H9 (cell line): ENCODE measurements around the gene TSKU. TPM values are rescaled to one million over a fixed set of nuclear protein-coding genes. Genes with fewer than 3 reads are reported as not detected.

Experiments
- DNase-seq: peaks from one replicate; pipeline ENCODE4 v3.0.0-alpha.2; 2017
- H2AFZ ChIP-seq: one replicate; pipeline ENCODE4 v1.6.1; 2013; ENCODE audit warnings: mild to moderate bottlenecking, low read length, control low read depth, moderate library complexity
- H2AK5ac ChIP-seq: 2 replicates; pipeline ENCODE4 v1.6.1; 2013; ENCODE audit warnings: low read length, control low read depth, mixed read lengths; ENCODE audit not compliant: insufficient read length
- H2BK120ac ChIP-seq: one replicate; pipeline ENCODE4 v1.6.1; 2013; ENCODE audit warnings: low read depth, mild to moderate bottlenecking, low read length, control low read depth, inconsistent platforms; ENCODE audit not compliant: poor library complexity, severe bottlenecking
- H2BK12ac ChIP-seq: 2 replicates; pipeline ENCODE4 v1.6.1; 2013; ENCODE audit warnings: low read length, control low read depth, mixed read lengths, low read depth; ENCODE audit not compliant: insufficient read length
- H2BK15ac ChIP-seq: 2 replicates; pipeline ENCODE4 v1.6.1; 2013; ENCODE audit warnings: low read depth, low read length, control low read depth
- H2BK20ac ChIP-seq: one replicate; pipeline ENCODE4 v1.6.1; 2013; ENCODE audit warnings: low read depth, mild to moderate bottlenecking, low read length, control low read depth, inconsistent platforms; ENCODE audit not compliant: poor library complexity, severe bottlenecking
- H2BK5ac ChIP-seq: 2 replicates; pipeline ENCODE4 v1.6.1; 2013; ENCODE audit warnings: low read length, control low read depth, mixed read lengths; ENCODE audit not compliant: insufficient read length
- H3K14ac ChIP-seq: 2 replicates; pipeline ENCODE4 v1.6.1; 2013; ENCODE audit warnings: low read length, control low read depth; ENCODE audit not compliant: insufficient read depth
- H3K18ac ChIP-seq: 2 replicates; pipeline ENCODE4 v1.6.1; 2013; ENCODE audit warnings: low read depth, mild to moderate bottlenecking, mixed read lengths, low read length, control low read depth; ENCODE audit not compliant: insufficient read length
- H3K23ac ChIP-seq: 2 replicates; pipeline ENCODE4 v1.6.1; 2013; ENCODE audit warnings: low read length, control low read depth, mixed read lengths, low read depth; ENCODE audit not compliant: insufficient read length
- H3K23me2 ChIP-seq: 2 replicates; pipeline ENCODE4 v1.6.1; 2013; ENCODE audit warnings: low read depth, mild to moderate bottlenecking, mixed read lengths, low read length, control low read depth; ENCODE audit not compliant: insufficient read length, poor library complexity, severe bottlenecking
- H3K27ac ChIP-seq: 2 replicates; pipeline ENCODE4 v1.5.1; 2013; ENCODE audit warnings: low read length, control low read depth, mixed read lengths, low read depth; ENCODE audit not compliant: insufficient read length
- H3K27me3 ChIP-seq: 2 replicates; pipeline ENCODE4 v1.6.1; 2013; ENCODE audit warnings: low read length, control low read depth, inconsistent platforms; ENCODE audit not compliant: insufficient read depth
- H3K4ac ChIP-seq: 2 replicates; pipeline ENCODE4 v1.6.1; 2013; ENCODE audit warnings: low read depth, mild to moderate bottlenecking, control low read depth, inconsistent platforms, low read length, moderate library complexity
- H3K4me1 ChIP-seq: 2 replicates; pipeline ENCODE4 v1.6.1; 2013; ENCODE audit warnings: low read length, control low read depth, inconsistent platforms; ENCODE audit not compliant: insufficient read depth
- H3K4me2 ChIP-seq: 2 replicates; pipeline ENCODE4 v1.6.1; 2013; ENCODE audit warnings: low read length, control low read depth, mixed read lengths; ENCODE audit not compliant: insufficient read length, insufficient read depth
- H3K56ac ChIP-seq: 2 replicates; pipeline ENCODE4 v1.6.1; 2013; ENCODE audit warnings: low read depth, mild to moderate bottlenecking, mixed read lengths, low read length, control low read depth; ENCODE audit not compliant: insufficient read length
- H3K79me1 ChIP-seq: 2 replicates; pipeline ENCODE4 v1.6.1; 2013; ENCODE audit warnings: low read depth, mild to moderate bottlenecking, moderate library complexity, low read length, control low read depth, inconsistent platforms; ENCODE audit not compliant: insufficient read depth, poor library complexity, severe bottlenecking
- H3K79me2 ChIP-seq: 2 replicates; pipeline ENCODE4 v1.6.1; 2013; ENCODE audit warnings: low read length, control low read depth, inconsistent platforms; ENCODE audit not compliant: insufficient read depth
- H3K9ac ChIP-seq: 2 replicates; pipeline ENCODE4 v1.6.1; 2013; ENCODE audit warnings: low read length, control low read depth, mixed read lengths; ENCODE audit not compliant: insufficient read length; ENCODE audit errors: extremely low read depth
- H3K9me3 ChIP-seq: one replicate; pipeline ENCODE4 v1.6.1; 2013; ENCODE audit warnings: low read depth, low read length, inconsistent platforms; ENCODE audit not compliant: control insufficient read depth
- H3T11ph ChIP-seq: one replicate; pipeline ENCODE4 v1.6.1; 2013; ENCODE audit warnings: mild to moderate bottlenecking, low read length, control low read depth, inconsistent platforms
- H4K20me1 ChIP-seq: one replicate; pipeline ENCODE4 v1.6.1; 2013; ENCODE audit not compliant: control insufficient read depth, insufficient read length, insufficient read depth
- H4K5ac ChIP-seq: 2 replicates; pipeline ENCODE4 v1.6.1; 2013; ENCODE audit warnings: low read depth, mild to moderate bottlenecking, mixed read lengths, low read length, control low read depth; ENCODE audit not compliant: insufficient read length
- H4K8ac ChIP-seq: replicated peaks from 2 replicates; pipeline ENCODE4 v1.6.1; 2013; ENCODE audit warnings: low read length, control low read depth, mixed read lengths, low read depth; ENCODE audit not compliant: insufficient read length
- H4K91ac ChIP-seq: 2 replicates; pipeline ENCODE4 v1.6.1; 2013; ENCODE audit warnings: low read depth, mild to moderate bottlenecking, moderate library complexity, mixed read lengths, low read length, control low read depth; ENCODE audit not compliant: insufficient read length
- H3K27ac Mint-ChIP-seq, 3 experiments: 2 replicates in 2 of 3; 3 replicates in 1 of 3; pipeline ENCODE4 v1.8.0; 2020 to 2021; ENCODE audit warnings: mixed read lengths in 3 of 3, mild to moderate bottlenecking in 1 of 3, moderate library complexity in 1 of 3
- H3K27me3 Mint-ChIP-seq: 2 replicates; pipeline ENCODE4 v1.8.0; 2021; ENCODE audit warnings: low read depth, mild to moderate bottlenecking, moderate library complexity, mixed read lengths
- H3K36me3 Mint-ChIP-seq, 3 experiments: 2 replicates in 2 of 3; 3 replicates in 1 of 3; pipeline ENCODE4 v1.8.0; 2020 to 2021; ENCODE audit warnings: low read depth in 3 of 3, mixed read lengths in 3 of 3; ENCODE audit not compliant: insufficient read depth in 1 of 3
- H3K4me1 Mint-ChIP-seq, 2 experiments: 2 replicates each; pipeline ENCODE4 v1.8.0; 2020; ENCODE audit warnings: mixed read lengths in 2 of 2
- H3K4me3 Mint-ChIP-seq, 2 experiments: 2 replicates in 1 of 2; 3 replicates in 1 of 2; pipeline ENCODE4 v1.8.0; 2020 to 2021; ENCODE audit warnings: mild to moderate bottlenecking in 2 of 2, mixed read lengths in 2 of 2, moderate library complexity in 1 of 2
- H3K9me3 Mint-ChIP-seq, 2 experiments: 2 replicates in 1 of 2; 3 replicates in 1 of 2; pipeline ENCODE4 v1.8.0; 2020; ENCODE audit warnings: mild to moderate bottlenecking in 2 of 2, mixed read lengths in 2 of 2, moderate library complexity in 1 of 2
- CTCF ChIP-seq: fragments of 200-600 bp; sonication (generic); conservative IDR thresholded peaks from 3 replicates; pipeline ENCODE4 v1.8.0; 2021; ENCODE audit warnings: antibody characterized with exemption, mild to moderate bottlenecking
- WGBS: extraction: QIAGEN DNeasy Blood & Tissue Kit; methylation state at CpG from one replicate; pipeline ENCODE4 v1.1.7; 2013; ENCODE audit warnings: missing lambda C conversion rate, low lambda C conversion rate, mixed read lengths; ENCODE audit not compliant: insufficient read length; ENCODE audit errors: extremely low coverage; 5-methylcytosine and 5-hydroxymethylcytosine counted together
- total RNA-seq: library from RNA; stranded (reverse); gene quantifications from 2 replicates; pipeline ENCODE4 v1.2.1, GENCODE V29; 2021

The TSKU gene
- total RNA-seq, 1 experiment from 2014 or later = 25.4 TPM

GRCh38 chr11:76734456-76735420, 48.4 kb upstream of the TSKU start:
- no peak overlapping the region for H3K14ac ChIP-seq
- no peak overlapping the region for H2BK12ac ChIP-seq
- H2BK5ac ChIP-seq = no peak overlapping the region
- no peak overlapping the region for H3K56ac ChIP-seq
- H2BK120ac ChIP-seq = no peak overlapping the region
- no peaks in the 10 kb centered on the region for H3K79me2 ChIP-seq
- H3K27me3 ChIP-seq = no peaks in the 10 kb centered on the region; the same call in 1 of the 2 replicates
- no peak overlapping the region for H2BK20ac ChIP-seq
- no CpG with 5 or more reads among the region's 12 CpGs for WGBS
- Mint-ChIP-seq H3K4me3 (peak overlapping the region in 1 of 2 experiments; percentile 33; a peak in 1 of 5 replicates), H3K9me3 (no peaks in the 10 kb centered on the region), H3K27ac (peak overlapping the region in 1 of 3 experiments; percentile 88; a peak in 3 of 7 replicates), H3K36me3 (no peaks in the 10 kb centered on the region), H3K4me1 (peaks cover 28 to 38% of the 10 kb centered on the region in 2 experiments), H3K27me3 (peaks cover 18% of the 10 kb centered on the region)
- no peak for DNase-seq
- H2AK5ac ChIP-seq = no peak overlapping the region
- no peak overlapping the region for H3K9ac ChIP-seq
- no peak overlapping the region for H3K4me2 ChIP-seq
- H3K23me2 ChIP-seq = no peaks in the 10 kb centered on the region
- H3K23ac ChIP-seq = no peak overlapping the region
- H2BK15ac ChIP-seq = no peak overlapping the region
- H3K4ac ChIP-seq = no peak overlapping the region
- H3K18ac ChIP-seq = no peak overlapping the region
- TF ChIP-seq CTCF = no peak
- H4K5ac ChIP-seq = no peak overlapping the region
- H2AFZ ChIP-seq = no peak overlapping the region
- H3K79me1 ChIP-seq = no peaks in the 10 kb centered on the region
- no peak overlapping the region for H4K8ac ChIP-seq
- peaks cover 4% of the 10 kb centered on the region; the same call in 1 of the 2 replicates for H3K4me1 ChIP-seq
- H3K27ac ChIP-seq = no peak overlapping the region
- no peak overlapping the region for H3T11ph ChIP-seq
- H4K20me1 ChIP-seq = no peaks in the 10 kb centered on the region
- no peaks in the 10 kb centered on the region for H3K9me3 ChIP-seq
- H4K91ac ChIP-seq = no peak overlapping the region
